GM12872 (cell line): Measurements from ENCODE around the gene SLC44A3.
A peak's percentile ranks its signal among the peaks of the same experiment; 100 is the strongest.

ENCODE experiments used
- CTCF ChIP-seq: IDR thresholded peaks from 3 replicates; pipeline ENCODE4 v1.5.1; 2011; ENCODE audit warnings: low read depth, mild to moderate bottlenecking, low read length, moderate library complexity; ENCODE audit not compliant: insufficient read depth

SLC44A3 gene

GRCh38 chr1:94854458-94855306, 34.5 kb downstream of the SLC44A3 start:
- peak; percentile 96 for TF ChIP-seq CTCF

GRCh38 chr1:94855307-94855700, 35.1 kb downstream of the SLC44A3 start:
- no peak for TF ChIP-seq CTCF

- TF ChIP-seq CTCF: no peak
These were observed 35.8 kb downstream of the SLC44A3 start for GRCh38 chr1:94856004-94856403.

- no peak for TF ChIP-seq CTCF
These were observed 36.7 kb downstream of the SLC44A3 start for GRCh38 chr1:94856868-94857267.

- TF ChIP-seq CTCF: no peak
These were observed 38.1 kb downstream of the SLC44A3 start for GRCh38 chr1:94858276-94858675.

GRCh38 chr1:94859174-94859573, 39.0 kb downstream of the SLC44A3 start:
- TF ChIP-seq CTCF: no peak

- no peak for TF ChIP-seq CTCF
These were observed 42.6 kb downstream of the SLC44A3 start for GRCh38 chr1:94862718-94863117.
